ENCODE data around the gene ZDHHC1.
"Not testable (repeated sequence)": the region's sequence is repeated elsewhere in the genome, so short reads cannot be mapped to it uniquely, and the experiment has no call there.

Gene ZDHHC1

GRCh38 chr16:67364600-67365235 is 51.6 kb downstream of the ZDHHC1 start:
- no peak overlapping the region for H3K4me3 ChIP-seq (ENCODE audit: low read depth, low read length)
- TF ChIP-seq, protein P1, sequence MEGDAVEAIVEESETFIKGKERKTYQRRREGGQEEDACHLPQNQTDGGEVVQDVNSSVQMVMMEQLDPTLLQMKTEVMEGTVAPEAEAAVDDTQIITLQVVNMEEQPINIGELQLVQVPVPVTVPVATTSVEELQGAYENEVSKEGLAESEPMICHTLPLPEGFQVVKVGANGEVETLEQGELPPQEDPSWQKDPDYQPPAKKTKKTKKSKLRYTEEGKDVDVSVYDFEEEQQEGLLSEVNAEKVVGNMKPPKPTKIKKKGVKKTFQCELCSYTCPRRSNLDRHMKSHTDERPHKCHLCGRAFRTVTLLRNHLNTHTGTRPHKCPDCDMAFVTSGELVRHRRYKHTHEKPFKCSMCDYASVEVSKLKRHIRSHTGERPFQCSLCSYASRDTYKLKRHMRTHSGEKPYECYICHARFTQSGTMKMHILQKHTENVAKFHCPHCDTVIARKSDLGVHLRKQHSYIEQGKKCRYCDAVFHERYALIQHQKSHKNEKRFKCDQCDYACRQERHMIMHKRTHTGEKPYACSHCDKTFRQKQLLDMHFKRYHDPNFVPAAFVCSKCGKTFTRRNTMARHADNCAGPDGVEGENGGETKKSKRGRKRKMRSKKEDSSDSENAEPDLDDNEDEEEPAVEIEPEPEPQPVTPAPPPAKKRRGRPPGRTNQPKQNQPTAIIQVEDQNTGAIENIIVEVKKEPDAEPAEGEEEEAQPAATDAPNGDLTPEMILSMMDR (IDR thresholded peaks at IDR 0.05; ENCODE audit: low read depth, low read length) = no peak

- TF ChIP-seq, protein P1 (IDR thresholded peaks at IDR 0.05; ENCODE audit: low read depth, low read length) = no peak
- H3K4me3 ChIP-seq (ENCODE audit: low read depth, low read length) = no peak overlapping the region
Measured at GRCh38 chr16:67361038-67361437, 55.2 kb downstream of the ZDHHC1 start.

DNA sequence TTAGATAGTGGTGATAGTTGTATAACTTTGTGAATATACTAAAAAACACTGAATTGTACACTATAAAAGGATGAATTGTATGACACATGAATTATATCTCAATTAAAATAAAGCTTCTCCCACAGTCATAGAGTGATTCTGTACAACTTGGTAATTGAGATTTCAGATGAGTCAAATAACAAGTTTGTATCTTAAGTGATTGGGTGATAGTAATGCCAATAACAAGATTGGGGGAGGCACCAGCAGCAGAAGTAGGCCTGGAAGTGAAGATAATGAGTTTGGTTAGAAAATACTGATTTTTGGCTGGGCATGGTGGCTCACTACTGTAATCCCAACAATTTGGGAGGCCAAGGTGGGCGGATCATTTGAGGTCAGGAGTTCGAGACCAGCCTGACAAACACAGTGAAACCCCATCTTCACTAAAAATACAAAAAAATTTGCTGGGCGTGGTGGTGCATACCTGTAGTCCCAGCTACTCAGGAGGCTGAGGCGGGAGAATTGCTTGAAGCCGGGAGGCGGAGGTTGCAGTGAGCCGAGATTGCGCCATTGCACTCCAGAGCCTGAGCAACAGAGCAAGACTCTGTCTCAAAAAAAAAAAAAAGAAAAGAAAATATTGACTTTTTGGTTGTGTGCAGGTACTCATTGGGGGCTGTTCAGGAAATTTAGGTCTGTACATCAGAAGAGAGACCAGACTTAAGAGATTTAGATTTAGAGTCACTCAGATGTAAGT is 56.6 kb downstream of the ZDHHC1 start:
- H3K4me3 ChIP-seq (ENCODE audit: low read depth, low read length) = not testable (repeated sequence)

DNA sequence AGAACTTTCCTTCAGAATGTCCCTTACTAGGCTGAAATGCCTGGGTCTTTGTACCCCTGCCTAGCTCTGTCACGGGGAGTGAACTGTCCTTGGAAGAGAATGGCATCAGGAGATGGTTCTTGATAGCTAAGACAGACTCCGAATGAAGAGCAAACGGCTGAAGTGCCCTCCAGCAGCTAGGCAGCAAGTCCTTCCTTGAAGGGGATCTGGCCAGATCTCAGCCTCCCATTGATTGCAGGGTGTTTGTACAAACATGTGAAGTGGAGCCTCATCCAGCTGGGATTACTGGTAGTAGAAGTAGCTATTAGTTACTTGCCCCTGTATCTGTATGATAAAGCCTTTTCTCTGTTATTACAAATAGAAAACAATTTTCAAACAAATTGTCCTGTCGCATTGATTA is 58.7 kb downstream of the ZDHHC1 start:
- H3K4me3 ChIP-seq (ENCODE audit: low read depth, low read length) = no peak overlapping the region
- TF ChIP-seq, protein P1 (IDR thresholded peaks at IDR 0.05; ENCODE audit: low read depth, low read length) = no peak

DNA sequence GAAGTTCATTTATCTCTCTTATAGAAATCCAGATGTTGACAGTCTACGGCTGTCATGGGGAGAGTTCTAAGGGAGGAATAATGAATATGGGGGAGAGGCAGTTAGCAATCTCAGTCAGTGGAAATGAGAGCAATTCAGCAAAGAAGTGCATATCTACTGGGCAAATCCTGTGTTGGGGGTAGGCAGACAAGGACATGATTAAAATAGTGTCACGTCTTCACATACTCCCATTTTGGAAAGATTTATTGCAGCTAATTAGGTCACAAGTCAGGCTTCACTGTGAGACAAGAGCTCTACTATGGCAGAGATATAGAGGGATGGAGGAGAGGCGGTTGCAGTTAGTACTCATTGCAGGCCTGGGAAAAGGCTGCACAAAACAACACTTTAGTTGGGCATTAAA is 59.9 kb downstream of the ZDHHC1 start:
- TF ChIP-seq, protein P1 (IDR thresholded peaks at IDR 0.05; ENCODE audit: low read depth, low read length) = no peak
- H3K4me3 ChIP-seq (ENCODE audit: low read depth, low read length) = no peak overlapping the region

GRCh38 chr16:67352463-67352862 is 63.8 kb downstream of the ZDHHC1 start:
- not testable (repeated sequence) for H3K4me3 ChIP-seq (ENCODE audit: low read depth, low read length)

- TF ChIP-seq, protein P1 (IDR thresholded peaks at IDR 0.05; ENCODE audit: low read depth, low read length) = no peak
- H3K4me3 ChIP-seq (ENCODE audit: low read depth, low read length) = no peak overlapping the region
Measured at GRCh38 chr16:67350324-67350723, 66.0 kb downstream of the ZDHHC1 start.

- no peak overlapping the region for H3K4me3 ChIP-seq (ENCODE audit: low read depth, low read length)
- TF ChIP-seq, protein P1 (IDR thresholded peaks at IDR 0.05; ENCODE audit: low read depth, low read length) = no peak; the same call in 1 of the 2 replicates
Measured at GRCh38 chr16:67349172-67349571, 67.1 kb downstream of the ZDHHC1 start.

Measured in WI38 (cell line).